ENCODE data around the gene CAMK1G. TPM values are rescaled to one million over a fixed set of nuclear protein-coding genes. Genes with fewer than 3 reads are reported as not detected.

Gene CAMK1G
- total RNA-seq (ENCODE audit: unreplicated experiment), result not detected
- long read RNA-seq, result 0 reads

GRCh38 chr1:209583408-209583807 is at the start of gene CAMK1G:
Gene CAMK1G (plus strand): TSS chr1:209583714. CDS start chr1:209594984, 11,270 bp downstream.
- Mint-ChIP-seq H3K27me3 (ENCODE audit: unreplicated experiment) (peaks cover 2% of the 10 kb centered on the region), H3K36me3 (ENCODE audit: low read depth, unreplicated experiment) (no peaks in the 10 kb centered on the region), H3K4me3 (ENCODE audit: unreplicated experiment) (no peak within 1 kb of the TSS), H3K4me1 (ENCODE audit: unreplicated experiment) (no peaks in the 10 kb centered on the region), H3K27ac (ENCODE audit: unreplicated experiment) (no peak within 1 kb of the TSS), H3K9me3 (ENCODE audit: unreplicated experiment) (no peaks in the 10 kb centered on the region)
- TF ChIP-seq, protein P1, sequence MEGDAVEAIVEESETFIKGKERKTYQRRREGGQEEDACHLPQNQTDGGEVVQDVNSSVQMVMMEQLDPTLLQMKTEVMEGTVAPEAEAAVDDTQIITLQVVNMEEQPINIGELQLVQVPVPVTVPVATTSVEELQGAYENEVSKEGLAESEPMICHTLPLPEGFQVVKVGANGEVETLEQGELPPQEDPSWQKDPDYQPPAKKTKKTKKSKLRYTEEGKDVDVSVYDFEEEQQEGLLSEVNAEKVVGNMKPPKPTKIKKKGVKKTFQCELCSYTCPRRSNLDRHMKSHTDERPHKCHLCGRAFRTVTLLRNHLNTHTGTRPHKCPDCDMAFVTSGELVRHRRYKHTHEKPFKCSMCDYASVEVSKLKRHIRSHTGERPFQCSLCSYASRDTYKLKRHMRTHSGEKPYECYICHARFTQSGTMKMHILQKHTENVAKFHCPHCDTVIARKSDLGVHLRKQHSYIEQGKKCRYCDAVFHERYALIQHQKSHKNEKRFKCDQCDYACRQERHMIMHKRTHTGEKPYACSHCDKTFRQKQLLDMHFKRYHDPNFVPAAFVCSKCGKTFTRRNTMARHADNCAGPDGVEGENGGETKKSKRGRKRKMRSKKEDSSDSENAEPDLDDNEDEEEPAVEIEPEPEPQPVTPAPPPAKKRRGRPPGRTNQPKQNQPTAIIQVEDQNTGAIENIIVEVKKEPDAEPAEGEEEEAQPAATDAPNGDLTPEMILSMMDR (IDR thresholded peaks at IDR 0.05; ENCODE audit: unreplicated experiment), result no peak
- DNase-seq (ENCODE audit: low spot score), result peak; percentile 33

DNA sequence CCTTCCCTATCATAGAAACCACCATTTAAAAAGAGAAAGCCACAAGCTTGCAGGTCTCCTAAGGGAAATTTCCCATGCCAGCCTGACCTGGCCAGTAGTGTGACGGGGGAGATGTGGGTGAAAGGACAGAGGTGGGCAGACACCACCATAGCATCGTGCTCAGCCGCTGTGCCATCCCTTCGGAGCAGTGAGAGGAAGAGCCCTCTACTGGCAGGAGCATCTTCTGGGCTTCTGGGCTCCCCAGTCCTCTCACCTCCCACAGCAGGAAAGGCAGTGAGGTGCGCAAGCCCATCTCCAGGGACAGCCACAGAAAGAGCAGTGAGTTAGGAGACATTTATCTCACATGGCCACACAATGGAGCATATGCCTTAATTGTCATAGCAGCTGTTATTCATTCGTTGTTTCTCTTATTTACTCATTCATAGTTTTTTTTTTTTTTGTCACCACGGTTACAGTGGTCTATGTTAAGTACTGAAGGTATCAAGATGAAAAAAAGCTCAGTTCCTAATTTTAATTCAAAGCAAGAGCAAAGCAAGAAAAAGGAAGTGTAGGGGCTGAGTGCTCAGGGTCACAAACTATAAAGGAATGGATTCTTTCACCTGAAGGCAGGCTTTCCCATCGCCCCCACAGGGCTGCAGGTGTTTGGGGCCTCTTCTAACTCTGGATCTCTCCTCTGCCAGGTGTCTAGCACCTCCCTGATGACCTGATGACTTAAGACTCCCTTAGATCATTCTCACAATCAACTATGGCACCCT is 48.8 kb upstream of the CAMK1G start:
- TF ChIP-seq, protein P1 (IDR thresholded peaks at IDR 0.05; ENCODE audit: unreplicated experiment), result no peak
- no peak for DNase-seq (ENCODE audit: low spot score)
- Mint-ChIP-seq H3K9me3 (ENCODE audit: unreplicated experiment) (no peaks in the 10 kb centered on the region), H3K36me3 (ENCODE audit: low read depth, unreplicated experiment) (no peaks in the 10 kb centered on the region), H3K27ac (ENCODE audit: unreplicated experiment) (no peak overlapping the region), H3K4me1 (ENCODE audit: unreplicated experiment) (peaks cover 3% of the 10 kb centered on the region), H3K27me3 (ENCODE audit: unreplicated experiment) (peaks cover 2% of the 10 kb centered on the region), H3K4me3 (ENCODE audit: unreplicated experiment) (no peak overlapping the region)

DNA sequence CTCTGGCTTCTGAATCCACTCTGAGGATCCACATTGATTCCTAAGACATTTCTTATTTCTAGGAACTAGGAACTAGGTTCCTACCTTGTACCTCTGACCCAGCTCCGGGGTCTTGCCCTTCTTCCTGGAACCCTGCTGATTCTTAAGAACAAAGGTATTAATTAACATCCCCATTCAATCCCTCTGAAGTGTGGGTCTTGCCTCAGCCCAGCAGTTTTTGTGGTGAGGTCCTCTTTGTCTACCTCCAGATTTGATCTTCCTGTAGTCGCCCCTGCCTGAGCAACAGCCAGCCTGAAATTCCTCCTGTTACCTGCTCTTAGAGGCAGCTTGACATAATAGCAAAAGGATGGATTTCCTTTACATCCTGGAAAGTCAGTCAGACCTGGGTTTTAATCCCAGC is 46.7 kb upstream of the CAMK1G start:
- peaks cover 3% of the 10 kb centered on the region for H3K4me1 Mint-ChIP-seq (ENCODE audit: unreplicated experiment)
- H3K9me3 Mint-ChIP-seq (ENCODE audit: unreplicated experiment), result no peaks in the 10 kb centered on the region
- H3K27me3 Mint-ChIP-seq (ENCODE audit: unreplicated experiment), result peaks cover 5% of the 10 kb centered on the region
- no peak overlapping the region for H3K4me3 Mint-ChIP-seq (ENCODE audit: unreplicated experiment)
- no peak overlapping the region for H3K27ac Mint-ChIP-seq (ENCODE audit: unreplicated experiment)
- no peaks in the 10 kb centered on the region for H3K36me3 Mint-ChIP-seq (ENCODE audit: low read depth, unreplicated experiment)
- TF ChIP-seq, protein P1 (IDR thresholded peaks at IDR 0.05; ENCODE audit: unreplicated experiment), result no peak
- no peak for DNase-seq (ENCODE audit: low spot score)

DNA sequence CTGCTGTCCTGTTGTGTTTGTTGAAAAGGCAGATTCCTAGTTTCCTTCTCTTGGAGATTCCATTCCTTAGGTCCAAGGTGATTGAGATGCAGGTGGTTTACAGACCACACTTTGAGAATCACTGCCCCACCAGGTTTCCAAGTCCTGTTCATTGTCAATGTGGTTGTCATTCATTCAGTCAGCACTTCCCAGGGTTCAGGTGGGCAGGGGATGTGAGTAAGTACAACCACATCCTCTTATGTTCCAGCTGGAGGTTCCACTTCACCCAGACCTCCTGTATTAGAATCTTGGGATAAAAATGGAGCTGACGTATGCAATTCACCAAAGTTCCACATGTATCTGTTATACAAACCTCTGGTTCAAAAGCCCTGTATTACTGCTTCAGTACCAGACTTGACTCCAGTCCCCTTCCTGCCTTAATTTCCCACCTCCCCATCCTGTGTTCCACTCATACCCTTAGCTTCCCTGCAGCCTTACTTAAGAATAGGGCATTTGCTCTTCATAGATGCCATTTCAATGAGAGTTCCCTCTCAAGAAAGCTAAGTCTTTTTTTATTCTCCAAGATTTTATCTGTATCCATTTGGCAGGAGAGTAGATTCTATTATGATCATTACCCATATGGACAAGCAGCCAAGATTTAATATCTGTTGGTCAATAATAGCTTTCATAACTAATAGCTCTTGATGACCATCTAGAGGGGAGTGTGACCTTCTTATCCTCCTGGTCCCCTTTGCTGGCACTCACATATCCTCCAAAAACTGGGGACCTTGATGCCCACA is 46.0 kb upstream of the CAMK1G start:
- DNase-seq (ENCODE audit: low spot score), result no peak
- Mint-ChIP-seq H3K4me1 (ENCODE audit: unreplicated experiment) (peaks cover 3% of the 10 kb centered on the region), H3K9me3 (ENCODE audit: unreplicated experiment) (no peaks in the 10 kb centered on the region), H3K27me3 (ENCODE audit: unreplicated experiment) (peaks cover 5% of the 10 kb centered on the region), H3K27ac (ENCODE audit: unreplicated experiment) (no peak overlapping the region), H3K36me3 (ENCODE audit: low read depth, unreplicated experiment) (no peaks in the 10 kb centered on the region), H3K4me3 (ENCODE audit: unreplicated experiment) (no peak overlapping the region)
- TF ChIP-seq, protein P1 (IDR thresholded peaks at IDR 0.05; ENCODE audit: unreplicated experiment), result no peak

- Mint-ChIP-seq H3K27me3 (ENCODE audit: unreplicated experiment) (peaks cover 3% of the 10 kb centered on the region), H3K4me3 (ENCODE audit: unreplicated experiment) (no peak overlapping the region), H3K9me3 (ENCODE audit: unreplicated experiment) (no peaks in the 10 kb centered on the region), H3K27ac (ENCODE audit: unreplicated experiment) (no peak overlapping the region), H3K36me3 (ENCODE audit: low read depth, unreplicated experiment) (no peaks in the 10 kb centered on the region), H3K4me1 (ENCODE audit: unreplicated experiment) (peaks cover 13% of the 10 kb centered on the region)
- no peak for DNase-seq (ENCODE audit: low spot score)
- TF ChIP-seq, protein P1 (IDR thresholded peaks at IDR 0.05; ENCODE audit: unreplicated experiment), result no peak
Observed at GRCh38 chr1:209539576-209539975, 43.9 kb upstream of the CAMK1G start.
